HEK293 (cell line): ENCODE data around the gene ZNF664.

ENCODE experiments used
- CTCF ChIP-seq: fragments of 450-650 bp; formaldehyde crosslinking; IDR thresholded peaks from 2 replicates; pipeline ENCODE4 v1.5.1; 2016; ENCODE audit warnings: missing biosample characterization, missing genetic modification characterization
- HOXA7 ChIP-seq: sonication (generic); formaldehyde crosslinking; IDR thresholded peaks from 2 replicates; pipeline ENCODE4 v1.8.1; 2022; ENCODE audit warnings: missing genetic modification reagents, borderline replicate concordance
- KLF8 ChIP-seq: fragments of 450-650 bp; formaldehyde crosslinking; IDR thresholded peaks from 2 replicates; pipeline ENCODE4 v1.5.1; 2016; ENCODE audit warnings: missing biosample characterization, missing genetic modification characterization
- MYNN ChIP-seq: fragments of 450-650 bp; formaldehyde crosslinking; IDR thresholded peaks from 2 replicates; pipeline ENCODE4 v1.5.1; 2016; ENCODE audit warnings: missing biosample characterization, missing genetic modification characterization, borderline replicate concordance
- PRDM2 ChIP-seq: fragments of 450-650 bp; formaldehyde crosslinking; IDR thresholded peaks from 2 replicates; pipeline ENCODE4 v1.5.1; 2016; ENCODE audit warnings: missing biosample characterization, missing genetic modification characterization, borderline replicate concordance
- SCRT1 ChIP-seq: fragments of 450-650 bp; formaldehyde crosslinking; IDR thresholded peaks from 2 replicates; pipeline ENCODE4 v1.5.1; 2016; ENCODE audit warnings: missing biosample characterization, missing genetic modification characterization, borderline replicate concordance
- YY1 ChIP-seq: fragments of 450-650 bp; formaldehyde crosslinking; IDR thresholded peaks from 2 replicates; pipeline ENCODE4 v1.5.1; 2018; ENCODE audit warnings: missing biosample characterization, missing genetic modification characterization
- ZFP69B ChIP-seq: fragments of 450-650 bp; formaldehyde crosslinking; IDR thresholded peaks from 2 replicates; pipeline ENCODE4 v1.5.1; 2016; ENCODE audit warnings: missing biosample characterization, missing genetic modification characterization
- ZNF354C ChIP-seq: fragments of 450-650 bp; formaldehyde crosslinking; IDR thresholded peaks from 2 replicates; pipeline ENCODE4 v1.5.1; 2016; ENCODE audit warnings: missing biosample characterization, missing genetic modification characterization, low read depth, borderline replicate concordance
- ZNF639 ChIP-seq: fragments of 450-650 bp; formaldehyde crosslinking; IDR thresholded peaks from 2 replicates; pipeline ENCODE4 v1.5.1; 2016; ENCODE audit warnings: missing biosample characterization, missing genetic modification characterization
- ZNF76 ChIP-seq: fragments of 450-650 bp; formaldehyde crosslinking; IDR thresholded peaks from 2 replicates; pipeline ENCODE4; 2016; ENCODE audit warnings: low read depth, missing biosample characterization, missing genetic modification characterization, borderline replicate concordance

- TF ChIP-seq CTCF = no peak
- no peak for TF ChIP-seq SCRT1 (tag by site-specific recombination)
- no peak for TF ChIP-seq MYNN (tag by site-specific recombination)
- no peak for TF ChIP-seq PRDM2 (tag by site-specific recombination)
- TF ChIP-seq KLF8 (tag by site-specific recombination) = no peak
- no peak for TF ChIP-seq ZNF354C (tag by site-specific recombination)
- no peak for TF ChIP-seq ZFP69B (tag by site-specific recombination)
- TF ChIP-seq ZNF639 (tag by site-specific recombination) = no peak
- TF ChIP-seq HOXA7 = no peak
- no peak for TF ChIP-seq YY1 (tag by site-specific recombination)
- no peak for TF ChIP-seq ZNF76
These were observed 64.3 kb downstream of the ZNF664 start for GRCh38 chr12:124037331-124037730.
